HG02798 (cell line): ENCODE measurements around the gene BRD3OS.
"Not testable (repeated sequence)": the region's sequence is repeated elsewhere in the genome, so short reads cannot be mapped to it uniquely, and the experiment has no call there.

ENCODE experiments used
- ATAC-seq: cut with Tn5 transposase; IDR thresholded peaks from one replicate; pipeline ENCODE4 v1.9.1; 2021; ENCODE audit warnings: mild to moderate bottlenecking; ENCODE audit not compliant: unreplicated experiment, poor library complexity

The BRD3OS gene

GRCh38 chr9:134061019-134061687 is 35.9 kb downstream of the BRD3OS start:
- ATAC-seq = no peak

- no peak for ATAC-seq
These were observed 36.5 kb downstream of the BRD3OS start for GRCh38 chr9:134061688-134062371.

GRCh38 chr9:134062461-134063087 is 37.3 kb downstream of the BRD3OS start:
- no peak for ATAC-seq

- no peak for ATAC-seq
These were observed 37.8 kb downstream of the BRD3OS start for GRCh38 chr9:134063088-134063570.

GRCh38 chr9:134063571-134064450 is 38.5 kb downstream of the BRD3OS start:
- ATAC-seq = no peak

- ATAC-seq = no peak
These were observed 39.4 kb downstream of the BRD3OS start for GRCh38 chr9:134064711-134065110.

- peak; percentile 20 for ATAC-seq
These were observed 40.5 kb downstream of the BRD3OS start for GRCh38 chr9:134065612-134066419.

- ATAC-seq = no peak
These were observed 41.2 kb downstream of the BRD3OS start for GRCh38 chr9:134066526-134066912.

- peak; percentile 5 for ATAC-seq
These were observed 41.9 kb downstream of the BRD3OS start for GRCh38 chr9:134066913-134067851.

- ATAC-seq = peak; percentile 81
These were observed 42.8 kb downstream of the BRD3OS start, which contains the start of gene BRD3 for GRCh38 chr9:134067904-134068743. Gene BRD3, minus strand, starts transcription at chr9:134068026. Its CDS starts 14,549 bp downstream, at chr9:134053477.

- ATAC-seq = no peak
These were observed 43.6 kb downstream of the BRD3OS start for GRCh38 chr9:134068744-134069479.

GRCh38 chr9:134069480-134070399 is 44.5 kb downstream of the BRD3OS start:
- ATAC-seq = no peak

GRCh38 chr9:134071149-134071548 is 45.9 kb downstream of the BRD3OS start:
- ATAC-seq = no peak

- not testable (repeated sequence) for ATAC-seq
These were observed 47.4 kb downstream of the BRD3OS start for GRCh38 chr9:134072683-134073082.

GRCh38 chr9:134073500-134073899 is 48.2 kb downstream of the BRD3OS start:
- no peak for ATAC-seq

GRCh38 chr9:134075689-134076088 is 50.4 kb downstream of the BRD3OS start:
- not testable (repeated sequence) for ATAC-seq
